GM18861 (cell line): ENCODE measurements around the gene NHLH2.

ENCODE experiments used
- ATAC-seq: cut with Tn5 transposase; IDR thresholded peaks from one replicate; pipeline ENCODE4 v1.9.1; 2021; ENCODE audit not compliant: unreplicated experiment

NHLH2 gene

DNA sequence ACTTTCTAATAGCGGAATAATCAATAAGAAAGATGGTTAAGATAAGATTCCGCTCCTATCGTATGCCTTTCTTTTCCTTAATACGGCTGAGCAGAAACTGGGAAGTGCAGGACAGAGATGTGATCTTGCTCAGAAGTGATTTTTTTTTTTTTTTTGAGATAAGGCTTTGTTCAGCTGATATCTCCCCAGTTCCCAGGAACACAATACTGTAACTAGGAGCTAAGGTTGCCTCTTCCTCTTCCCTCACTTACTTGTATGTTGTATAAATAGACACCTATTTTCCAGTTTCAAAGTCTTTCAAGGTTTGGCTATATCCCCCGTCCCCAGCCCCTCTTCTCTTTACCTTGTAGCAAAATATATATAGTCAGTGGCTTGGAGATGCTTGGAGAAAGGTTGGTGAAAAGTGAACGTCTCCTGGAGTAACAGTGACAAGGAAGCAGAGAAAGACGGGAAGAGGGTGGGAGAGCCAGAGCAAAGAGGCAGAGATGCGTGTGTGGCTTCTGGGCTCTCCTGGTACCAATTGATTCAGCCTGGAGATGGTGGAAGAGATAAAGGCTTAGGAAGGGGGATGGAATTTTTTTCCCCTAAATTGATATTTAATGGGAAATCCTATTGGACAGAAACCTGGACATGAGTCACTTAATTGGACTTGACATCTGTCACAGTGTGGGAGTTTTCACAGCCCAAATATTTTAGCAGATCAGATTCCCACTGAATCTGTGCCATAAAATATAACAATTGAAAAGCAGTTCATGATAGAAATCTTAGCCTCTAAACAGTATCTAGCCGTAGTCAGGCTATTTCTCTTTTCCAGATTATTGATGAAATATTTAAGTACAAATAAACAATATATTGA is at the start of gene NHLH2:
TSS of gene NHLH2 (minus strand) at position 522 of the 856 bp plus-strand sequence. CDS start 2,754 bp downstream, outside the sequence.
- ATAC-seq, result no peak

DNA sequence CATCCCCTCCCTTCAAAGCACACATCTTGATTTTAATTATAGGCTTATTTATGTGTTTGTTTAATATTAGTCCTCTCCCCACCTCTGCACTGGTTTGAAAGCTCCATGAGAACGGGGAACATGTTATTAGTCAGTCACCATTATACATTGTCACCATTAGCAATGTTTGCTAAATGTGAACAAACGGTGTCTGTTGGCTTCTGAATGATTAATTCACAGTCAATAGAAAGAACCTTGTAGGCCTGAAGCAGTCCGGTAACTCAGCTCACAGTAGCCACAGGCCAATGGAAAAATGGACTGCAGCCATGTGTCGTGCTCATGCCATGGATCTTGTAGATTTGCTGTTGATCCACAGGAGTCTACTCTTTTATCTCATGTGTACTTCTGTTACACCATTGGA is 49.7 kb upstream of the NHLH2 start:
- ATAC-seq, result no peak

DNA sequence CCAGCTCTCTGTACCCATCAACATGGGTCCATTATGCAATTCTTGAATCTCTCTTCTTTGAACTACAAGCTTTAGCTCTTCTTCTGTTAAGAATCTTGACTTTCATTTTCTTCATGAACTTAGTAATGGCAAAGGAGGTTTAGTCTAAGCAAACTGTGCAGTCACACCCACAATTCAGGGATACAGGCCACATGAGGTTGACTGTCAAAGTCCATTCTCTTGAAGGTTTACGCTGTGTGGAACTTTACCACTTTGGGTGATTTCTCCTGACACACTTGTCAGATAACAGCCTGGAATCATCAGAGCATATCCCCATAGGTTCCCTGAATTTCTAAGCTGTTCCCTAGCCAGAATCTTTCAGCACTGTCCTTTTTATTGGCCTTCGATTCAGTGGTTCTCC is 48.0 kb upstream of the NHLH2 start:
- ATAC-seq, result no peak

DNA sequence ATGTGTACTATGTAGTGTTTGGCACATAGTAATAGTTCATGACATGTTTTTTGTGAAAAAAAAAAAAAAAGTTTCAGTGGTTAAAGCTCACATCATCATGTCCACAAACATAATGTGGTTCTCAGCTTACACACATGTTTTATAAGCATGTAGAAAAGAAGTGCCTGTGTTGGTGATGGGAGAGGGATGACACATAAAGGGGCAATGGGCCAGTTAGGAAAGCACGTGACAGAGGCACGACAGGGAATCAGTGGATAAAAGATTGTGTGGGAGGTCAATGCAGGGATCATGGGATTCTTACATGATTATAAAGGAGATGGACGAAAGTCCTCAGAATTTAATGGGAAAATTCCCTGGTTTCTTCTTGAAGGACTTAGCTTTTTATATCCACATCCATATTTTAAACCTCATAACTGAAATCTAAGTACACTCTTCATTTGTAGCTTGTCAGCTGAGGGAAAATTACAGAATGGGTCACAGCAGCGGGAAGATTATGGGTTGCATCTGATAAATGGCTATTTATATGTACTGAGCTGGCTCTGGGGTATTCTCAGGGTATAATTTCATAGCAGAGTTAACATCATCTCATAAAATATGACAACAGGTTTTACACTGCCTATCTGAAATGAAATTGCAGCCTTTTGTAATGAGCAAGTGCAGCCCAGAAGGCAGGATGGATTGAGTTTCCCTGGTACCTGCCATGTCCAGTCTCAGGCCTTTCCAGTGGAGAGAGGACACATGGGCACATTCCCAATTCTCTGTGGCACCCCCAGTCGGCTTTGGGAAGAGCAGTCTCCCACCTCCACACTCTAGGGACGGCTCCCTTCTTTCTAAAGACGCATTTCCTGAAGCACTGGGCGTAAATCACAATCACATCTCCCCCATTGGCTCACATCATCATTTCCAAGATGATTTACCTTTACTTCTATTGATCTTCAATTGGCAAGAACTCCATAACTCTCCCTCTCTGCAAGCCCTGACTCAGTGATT is 42.3 kb upstream of the NHLH2 start:
- ATAC-seq, result no peak

DNA sequence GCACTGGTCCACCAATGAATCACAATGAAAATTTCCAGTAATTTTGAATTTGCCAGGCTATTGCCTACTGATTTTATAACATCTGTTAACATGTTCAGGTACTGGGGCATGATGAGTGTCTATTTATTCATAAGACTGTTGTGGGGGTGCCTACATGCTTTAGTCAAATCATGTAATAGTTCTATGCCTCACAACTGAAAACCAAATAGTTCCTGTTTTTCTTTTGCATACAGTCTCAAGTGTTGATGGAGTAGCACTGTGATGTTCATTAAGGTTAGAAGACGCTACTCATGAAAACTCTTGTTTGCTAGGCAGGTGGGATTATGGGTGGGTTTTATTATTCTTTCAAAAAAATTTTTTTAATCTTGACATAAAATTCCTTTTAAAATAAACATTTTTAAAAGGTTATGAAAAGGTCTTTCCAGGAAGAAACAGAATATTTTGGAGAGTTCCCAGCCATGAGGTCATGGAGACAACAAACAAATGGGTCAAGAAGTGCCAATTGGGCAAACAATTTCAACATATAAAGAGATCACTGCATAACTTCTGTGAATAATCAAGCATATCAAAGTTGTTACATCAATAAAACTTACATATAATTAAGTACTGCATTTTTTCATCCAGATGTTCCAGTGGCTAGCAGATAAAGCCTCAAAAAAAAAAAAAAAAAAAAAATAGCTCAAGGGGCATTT is 40.2 kb upstream of the NHLH2 start:
- no peak for ATAC-seq

DNA sequence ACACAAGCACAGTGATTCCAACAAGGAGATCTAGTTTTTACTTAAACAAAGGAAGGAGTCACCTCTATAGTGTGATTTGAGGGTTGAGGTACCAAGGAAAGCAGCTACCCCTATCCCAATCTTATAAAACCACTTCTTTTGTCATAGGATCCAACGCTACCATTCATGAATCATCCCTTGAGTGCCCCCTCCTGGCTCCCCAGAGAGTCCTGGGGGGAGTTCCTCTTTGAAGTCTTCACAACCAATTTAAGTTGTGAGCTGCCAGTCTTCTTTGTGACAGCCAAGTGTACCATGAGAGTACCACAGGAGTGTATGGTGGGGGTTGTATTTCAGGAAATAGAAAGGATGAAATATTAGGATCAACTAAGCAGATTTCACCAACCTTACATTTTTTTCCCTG is 39.1 kb upstream of the NHLH2 start:
- ATAC-seq, result no peak

DNA sequence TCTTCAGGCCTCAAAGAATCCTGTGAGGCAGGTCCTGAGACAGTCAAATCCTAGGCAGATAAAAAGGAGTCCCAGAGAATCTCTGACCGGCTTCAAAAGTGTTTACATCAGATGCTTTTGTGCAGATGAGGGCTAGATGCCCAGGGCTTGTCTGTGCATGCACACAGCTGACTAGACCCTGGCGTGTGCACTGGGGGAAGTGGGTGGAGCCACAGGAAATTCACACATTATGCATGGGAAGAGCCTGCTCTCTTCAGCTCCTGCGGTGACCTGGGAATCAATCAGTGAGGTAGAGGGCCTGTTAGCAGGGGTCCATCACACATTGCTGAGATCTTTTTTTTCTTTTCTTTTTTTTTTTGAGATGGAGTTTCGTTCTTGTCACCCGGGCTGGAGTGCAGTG is 36.6 kb upstream of the NHLH2 start:
- ATAC-seq, result no peak

DNA sequence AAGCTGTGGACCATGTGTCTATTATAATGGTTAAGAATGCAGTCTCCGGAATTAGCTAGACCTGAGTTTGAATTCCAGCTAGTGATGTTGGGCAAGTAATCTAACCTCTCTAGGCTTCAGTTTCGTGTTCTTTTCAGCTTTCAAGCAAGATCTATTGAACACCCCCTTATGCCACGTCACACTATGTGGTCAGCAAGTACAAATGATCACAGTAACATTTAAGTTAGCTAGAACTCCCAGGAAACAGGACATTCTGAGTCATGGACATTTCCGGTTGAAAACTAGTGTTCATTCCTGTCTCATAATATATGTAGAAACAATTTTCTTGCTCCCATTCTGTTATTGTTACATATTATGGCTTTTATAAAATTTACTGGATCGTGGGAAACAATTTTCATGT is 34.0 kb upstream of the NHLH2 start:
- ATAC-seq, result no peak

DNA sequence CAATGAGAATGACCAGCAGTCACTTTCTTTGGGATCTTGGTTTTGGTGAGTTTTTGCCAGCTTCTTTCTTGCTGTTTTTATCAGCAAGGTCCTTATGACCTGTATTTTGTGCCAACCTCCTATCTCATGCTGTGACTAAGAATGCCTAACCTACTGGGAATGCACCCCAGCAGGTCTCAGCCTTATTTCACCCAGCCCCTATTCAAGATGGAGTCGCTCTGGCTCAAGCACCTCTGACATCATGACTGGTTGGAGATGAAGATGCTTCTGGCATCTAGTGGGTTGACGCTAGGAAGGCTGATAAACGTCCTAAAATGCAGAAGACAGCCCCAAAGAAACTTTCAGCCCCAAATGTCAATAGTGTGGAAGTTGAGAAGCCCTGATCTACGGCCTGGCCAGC is 33.6 kb upstream of the NHLH2 start:
- ATAC-seq, result no peak

DNA sequence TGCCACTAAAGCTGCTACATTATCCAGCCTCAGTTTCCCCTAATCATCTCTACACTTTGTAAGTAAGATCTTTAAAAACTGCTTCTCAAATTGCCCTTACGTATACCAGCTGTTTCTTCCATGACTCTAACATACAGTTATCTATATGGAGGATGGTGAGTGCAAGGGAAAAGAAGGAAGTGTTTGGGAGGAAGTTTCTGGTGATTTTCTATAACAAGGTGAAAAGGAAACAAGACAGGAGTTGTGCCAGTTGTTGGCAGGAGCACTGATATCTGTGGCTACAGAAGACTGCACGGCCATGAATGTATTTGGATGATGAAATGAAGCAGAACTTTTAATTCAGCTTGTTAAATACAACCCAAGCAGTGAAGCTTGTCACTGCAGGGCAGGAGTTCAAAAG is 32.3 kb upstream of the NHLH2 start:
- ATAC-seq, result no peak

DNA sequence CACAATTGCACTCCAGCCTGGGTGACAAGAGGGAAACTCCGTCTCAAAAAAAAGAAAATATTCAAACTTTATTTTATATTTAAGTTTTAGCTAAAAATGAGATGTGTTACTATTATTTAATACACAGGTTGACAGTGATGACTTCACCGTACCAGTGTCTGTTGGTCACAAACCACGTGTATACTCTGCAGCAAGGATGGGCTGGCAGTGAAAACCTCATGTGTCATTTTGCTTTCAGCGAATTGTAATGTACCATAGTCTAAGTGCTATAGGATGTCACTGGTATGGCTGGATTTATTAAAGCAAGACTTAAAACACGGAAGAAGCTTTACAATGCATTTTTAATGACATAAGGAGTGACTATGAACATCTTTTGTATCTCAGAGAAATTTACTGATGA is 28.1 kb upstream of the NHLH2 start:
- ATAC-seq, result no peak

DNA sequence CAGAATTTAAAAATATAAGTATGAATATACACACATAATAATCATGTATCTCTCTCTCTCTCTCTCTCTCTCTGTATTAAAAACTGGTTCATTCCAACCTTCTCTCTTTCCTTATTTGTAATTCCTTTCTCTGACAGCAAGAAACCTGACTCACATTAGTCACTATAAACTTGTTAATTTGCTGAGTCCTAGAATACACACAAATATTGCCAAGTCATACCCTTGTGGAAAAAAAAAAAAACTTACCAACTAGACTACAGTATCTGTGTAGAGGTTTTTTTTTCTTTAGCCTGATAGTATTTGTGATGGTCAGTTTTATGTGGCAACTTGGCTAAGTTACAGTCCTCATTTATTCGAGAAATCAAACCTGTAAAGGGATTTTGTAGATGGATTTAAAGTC is 26.3 kb upstream of the NHLH2 start:
- ATAC-seq, result no peak

DNA sequence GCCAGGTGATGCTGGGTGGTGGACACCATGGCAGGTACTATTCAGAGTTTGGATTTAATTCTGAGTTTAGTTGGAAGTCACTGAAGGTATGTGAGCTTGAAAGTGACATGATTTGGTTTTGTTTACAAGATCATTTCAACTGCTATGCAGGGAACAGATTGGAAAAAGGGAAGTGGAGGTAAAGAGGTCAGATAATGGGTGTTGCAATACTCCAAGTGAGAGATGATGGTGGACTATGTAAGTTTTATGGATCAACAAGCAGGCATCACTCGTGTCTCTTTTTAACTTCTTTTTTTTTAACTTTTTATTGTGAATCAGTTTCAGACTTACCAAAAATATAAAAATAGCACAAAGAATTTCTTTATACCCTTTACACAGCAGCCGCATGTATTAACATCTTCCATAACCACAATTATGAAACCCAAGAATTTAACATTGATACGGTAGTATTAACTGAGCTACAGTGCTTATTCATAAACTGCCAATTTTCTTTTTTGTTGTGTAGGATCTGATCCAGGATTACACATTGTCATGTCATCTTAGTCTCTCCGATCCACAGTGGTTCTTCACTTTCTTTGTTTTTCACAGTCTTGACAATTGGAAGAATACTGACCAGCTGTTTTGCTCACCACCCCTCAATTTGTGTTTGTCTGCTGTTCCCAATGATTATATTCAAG is 24.9 kb upstream of the NHLH2 start:
- ATAC-seq, result no peak

DNA sequence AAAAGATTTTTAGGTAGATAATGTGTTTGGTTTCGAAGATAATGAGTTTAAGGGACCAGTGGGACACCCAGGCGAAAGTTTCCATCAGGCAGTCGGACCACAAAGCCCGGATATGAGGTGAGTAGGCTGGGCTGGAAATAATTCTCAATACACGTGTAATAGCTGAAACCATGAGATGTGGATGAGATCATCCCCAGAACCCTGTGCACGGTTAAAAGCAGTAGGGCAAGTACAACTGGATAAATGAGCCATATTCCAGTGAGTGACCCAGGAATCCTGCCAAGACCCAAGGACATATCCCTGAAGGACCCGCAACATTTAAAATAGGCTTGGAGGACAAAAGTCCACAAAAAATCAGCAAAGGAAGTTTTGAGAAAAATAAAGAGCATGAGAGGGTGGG is 21.5 kb upstream of the NHLH2 start:
- ATAC-seq, result no peak

DNA sequence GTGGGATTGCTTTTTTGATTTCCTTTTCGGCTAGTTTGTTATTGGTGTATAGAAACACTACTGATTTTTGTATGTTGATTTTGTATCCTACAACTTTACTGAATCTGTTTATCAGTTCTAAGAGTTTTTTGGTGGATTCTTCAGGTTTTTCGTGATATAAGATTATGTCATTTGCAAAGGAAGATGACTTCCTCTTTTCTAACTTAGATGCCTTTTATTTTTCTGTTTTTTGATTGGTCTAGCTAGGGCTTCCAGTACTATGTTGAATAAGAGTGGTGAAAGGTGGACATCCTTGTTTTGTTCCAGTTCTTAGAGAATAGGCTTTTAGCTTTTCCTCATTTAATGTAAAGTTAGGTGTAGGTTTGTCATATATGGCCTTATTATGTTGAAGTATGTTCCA is 13.1 kb upstream of the NHLH2 start:
- no peak for ATAC-seq

DNA sequence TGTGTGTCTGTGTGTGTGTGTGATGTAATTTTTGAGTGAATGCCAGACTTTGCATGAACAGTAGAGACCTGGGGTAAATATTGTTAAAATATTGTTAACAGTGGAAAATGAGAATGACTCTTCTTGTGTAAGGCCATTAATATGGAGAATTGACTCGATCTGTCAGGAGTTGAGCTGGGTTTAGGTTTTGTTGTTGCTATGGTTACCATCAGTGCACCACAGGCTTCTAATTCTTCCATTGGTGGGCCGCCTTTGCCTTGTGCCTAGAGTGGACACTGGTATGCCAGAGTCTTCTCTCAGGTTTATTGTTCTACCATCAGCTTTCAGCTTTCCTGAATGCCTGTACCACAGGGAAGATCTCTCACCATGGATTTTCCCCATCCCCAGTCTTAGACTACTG is 10.0 kb upstream of the NHLH2 start:
- ATAC-seq, result no peak

DNA sequence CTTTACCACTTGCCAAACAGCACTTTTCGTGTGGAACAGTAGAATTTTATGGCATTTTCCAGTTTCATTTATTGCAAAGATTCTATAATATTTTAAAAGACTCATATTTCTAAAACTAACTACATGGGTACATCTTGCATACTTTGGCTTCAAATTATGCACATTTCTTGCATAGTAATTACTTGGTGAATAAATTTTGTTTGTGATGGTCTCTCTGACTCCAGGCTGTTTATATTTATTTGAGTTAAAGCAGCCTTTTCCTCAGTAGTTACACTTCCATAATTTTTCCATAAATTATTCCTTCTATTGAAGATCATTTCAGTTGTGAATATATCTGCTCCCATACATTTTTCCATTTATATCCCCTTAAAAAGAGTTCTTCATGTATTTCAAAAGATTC is 6.9 kb upstream of the NHLH2 start:
- no peak for ATAC-seq

DNA sequence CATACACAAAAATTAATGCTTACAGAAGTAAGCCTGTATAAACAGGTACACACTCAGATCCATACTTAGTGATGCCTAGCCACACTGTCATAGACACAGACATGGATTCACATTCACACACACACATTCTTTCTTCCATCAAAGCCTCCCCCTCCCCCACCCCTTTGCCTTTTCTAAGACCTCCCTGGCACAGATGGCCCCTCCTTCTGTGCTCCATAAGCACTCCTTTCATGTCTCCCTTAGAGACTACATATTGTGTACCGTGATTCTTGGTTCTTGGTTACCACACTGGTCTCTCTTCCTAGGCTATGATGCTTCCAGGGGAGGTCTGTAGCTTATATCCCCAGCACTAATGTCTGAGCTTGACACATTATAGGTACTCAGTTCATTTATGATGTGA is 2.0 kb upstream of the NHLH2 start:
- no peak for ATAC-seq

DNA sequence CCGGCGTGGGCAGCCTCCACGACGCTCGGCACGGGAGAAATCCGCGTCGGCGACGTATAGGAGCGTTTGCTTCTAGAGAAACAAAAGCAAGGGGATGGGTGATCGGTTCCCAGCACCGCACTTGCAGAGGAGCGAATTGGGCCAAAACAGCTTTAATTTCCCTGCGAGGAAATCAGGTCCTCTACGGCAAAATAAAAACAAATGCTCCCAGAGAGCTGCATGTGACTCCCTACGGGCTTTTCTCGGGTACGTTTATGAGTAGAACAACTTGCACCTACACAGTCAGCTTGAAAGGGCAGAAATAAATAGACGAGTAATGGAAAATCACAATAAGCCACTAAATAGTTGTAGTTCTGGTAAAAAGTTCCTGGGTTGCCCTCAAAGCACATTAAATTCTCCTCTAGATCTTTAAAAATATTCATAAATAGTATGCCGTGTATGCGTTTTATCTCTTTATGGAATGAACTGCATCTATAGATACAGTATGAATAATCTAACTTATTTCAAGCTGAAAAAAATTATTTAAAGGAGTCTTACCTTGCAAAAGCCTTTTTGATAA is 1.2 kb downstream of the NHLH2 start:
- no peak for ATAC-seq

DNA sequence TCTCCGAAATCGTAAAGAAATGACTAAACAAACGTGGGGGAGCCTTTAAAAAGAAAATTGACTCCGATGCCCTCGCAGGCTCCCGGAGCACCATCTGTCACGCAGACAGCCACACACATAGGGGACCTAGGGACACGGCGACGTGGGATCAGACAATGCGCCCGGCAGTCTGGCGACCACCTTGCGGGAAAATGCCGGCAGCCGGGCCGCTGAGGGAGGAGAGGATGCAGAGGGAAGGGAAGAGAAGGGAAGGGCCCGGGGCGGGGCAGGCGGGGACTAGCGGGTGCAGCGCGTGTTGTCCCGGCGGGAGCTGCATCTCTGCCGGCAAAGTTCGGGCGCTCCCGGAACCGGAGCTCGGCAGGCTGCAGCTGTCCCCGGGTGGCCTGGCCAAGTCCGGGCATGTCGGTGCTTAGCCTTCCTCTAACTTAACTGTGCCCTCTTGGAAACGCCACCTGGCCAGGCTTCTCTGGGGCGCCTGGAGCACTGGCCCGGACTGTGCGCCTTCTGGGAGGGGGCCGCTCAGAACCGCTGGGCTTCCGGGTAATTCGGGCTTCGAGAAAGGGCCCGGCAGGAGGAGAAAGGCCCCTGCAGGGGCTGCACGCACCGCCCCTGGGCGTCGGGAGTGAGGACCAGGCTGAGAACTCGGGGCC is 1.8 kb downstream of the NHLH2 start:
- no peak for ATAC-seq
